Neural cell (in vitro differentiated cells): ENCODE results near the gene SPATA12. TPM values are rescaled to one million over a fixed set of nuclear protein-coding genes. Genes with fewer than 3 reads are reported as not detected.

Experiments used
- H2AFZ ChIP-seq: fragments of 200-600, 300-800 bp; sonication (generic), shearing (Covaris generic); 2 replicates; pipeline ENCODE4 v1.6.0; 2014; ENCODE audit warnings: low read depth, mild to moderate bottlenecking, antibody characterized with exemption, low read length, moderate library complexity
- H3F3A ChIP-seq: fragments of 200-600 bp; shearing (Covaris generic); 2 replicates; pipeline ENCODE4 v1.6.1; 2016; ENCODE audit warnings: mild to moderate bottlenecking, moderate library complexity, mixed read lengths, antibody characterized with exemption, low read length; ENCODE audit not compliant: insufficient read depth, poor library complexity, severe bottlenecking
- H3K27ac ChIP-seq: fragments of 200-600, 300-800 bp; sonication (generic), shearing (Covaris generic); 2 replicates; pipeline ENCODE4 v1.5.1; 2014; ENCODE audit warnings: mild to moderate bottlenecking, low read length, moderate library complexity
- H3K27me3 ChIP-seq: fragments of 300-800, 200-600 bp; sonication (generic), shearing (Covaris generic); 2 replicates; pipeline ENCODE4 v1.6.0; 2014; ENCODE audit warnings: mild to moderate bottlenecking, low read depth, low read length, moderate library complexity; ENCODE audit not compliant: insufficient read depth
- H3K36me3 ChIP-seq: fragments of 300-800, 200-600 bp; sonication (generic), shearing (Covaris generic); 2 replicates; pipeline ENCODE4 v1.5.1; 2014; ENCODE audit warnings: mild to moderate bottlenecking, antibody characterized with exemption, low read length, moderate library complexity; ENCODE audit not compliant: insufficient read depth
- H3K4me2 ChIP-seq: fragments of 300-800, 200-600 bp; sonication (generic), shearing (Covaris generic); 2 replicates; pipeline ENCODE4 v1.6.0; 2014; ENCODE audit warnings: mild to moderate bottlenecking, low read length
- H3K4me3 ChIP-seq: fragments of 300-800, 200-600 bp; sonication (generic), shearing (Covaris generic); 2 replicates; pipeline ENCODE4 v1.5.1; 2014; ENCODE audit warnings: mild to moderate bottlenecking, low read length, moderate library complexity
- H3K79me2 ChIP-seq: fragments of 200-600 bp; shearing (Covaris generic); replicated peaks from 2 replicates; pipeline ENCODE4 v1.6.0; 2014; ENCODE audit warnings: mild to moderate bottlenecking, low read length, moderate library complexity; ENCODE audit not compliant: insufficient read depth
- H3K9ac ChIP-seq: fragments of 300-800, 200-600 bp; sonication (generic), shearing (Covaris generic); 2 replicates; pipeline ENCODE4 v1.6.1; 2016; ENCODE audit warnings: mild to moderate bottlenecking, low read length, mixed read lengths
- H3K9me2 ChIP-seq: fragments of 200-600 bp; shearing (Covaris generic); 2 replicates; pipeline ENCODE4 v1.6.1; 2016; ENCODE audit warnings: mild to moderate bottlenecking, low read length, mixed read lengths; ENCODE audit not compliant: insufficient read depth
- H3K9me3 ChIP-seq: fragments of 200-600, 300-800 bp; sonication (generic), shearing (Covaris generic); 2 replicates; pipeline ENCODE4 v1.6.1; 2016; ENCODE audit warnings: mild to moderate bottlenecking, mixed run types, low read length, moderate library complexity, mixed read lengths
- H4K20me1 ChIP-seq: fragments of 200-600 bp; shearing (Covaris generic); 2 replicates; pipeline ENCODE4 v1.6.1; 2016; ENCODE audit warnings: mild to moderate bottlenecking, mixed run types; ENCODE audit not compliant: insufficient read depth
- CTCF ChIP-seq: fragments of 450-650 bp; IDR thresholded peaks from 2 replicates; pipeline ENCODE4 v1.5.1; 2014; ENCODE audit warnings: antibody characterized with exemption, mild to moderate bottlenecking, moderate library complexity; ENCODE audit not compliant: poor library complexity, severe bottlenecking
- EP300 ChIP-seq: fragments of 450-650 bp; conservative IDR thresholded peaks from 2 replicates; pipeline ENCODE4 v1.6.1; 2014; ENCODE audit warnings: antibody characterized with exemption, mild to moderate bottlenecking, moderate library complexity; ENCODE audit not compliant: poor library complexity, severe bottlenecking
- EZH2 ChIP-seq: fragments of 200-600, 300-800 bp; shearing (Covaris generic), sonication (generic); IDR thresholded peaks from 2 replicates; pipeline ENCODE4 v1.6.1; 2014; ENCODE audit warnings: antibody characterized with exemption, low read length, borderline replicate concordance, mild to moderate bottlenecking; ENCODE audit not compliant: insufficient read depth, poor library complexity, severe bottlenecking
- MXI1 ChIP-seq: fragments of 450-650 bp; conservative IDR thresholded peaks from 2 replicates; pipeline ENCODE4 v1.6.1; 2014; ENCODE audit warnings: antibody characterized with exemption, mild to moderate bottlenecking; ENCODE audit not compliant: poor library complexity, severe bottlenecking
- POLR2AphosphoS5 ChIP-seq: IDR thresholded peaks from 2 replicates; pipeline ENCODE4 v1.6.1; 2012
- RAD21 ChIP-seq: fragments of 450-650 bp; conservative IDR thresholded peaks from 2 replicates; pipeline ENCODE4 v1.6.1; 2014; ENCODE audit warnings: antibody characterized with exemption, mild to moderate bottlenecking, moderate library complexity
- REST ChIP-seq: IDR thresholded peaks from 2 replicates; pipeline ENCODE4 v1.6.1; 2012; ENCODE audit warnings: borderline replicate concordance
- SMC3 ChIP-seq: fragments of 450-650 bp; conservative IDR thresholded peaks from 2 replicates; pipeline ENCODE4 v1.6.1; 2014; ENCODE audit warnings: antibody characterized with exemption, mild to moderate bottlenecking, moderate library complexity; ENCODE audit not compliant: poor library complexity
- TAF1 ChIP-seq: IDR thresholded peaks from 2 replicates; pipeline ENCODE4 v1.6.1; 2012; ENCODE audit warnings: low read depth
- polyA minus RNA-seq: library from RNA; depleted of rRNA, polyadenylated mRNA; stranded (reverse); fragments of >200 nt; gene quantifications from 2 replicates; pipeline ENCODE4 v1.2.3, GENCODE V29; 2014
- polyA plus RNA-seq: library from polyadenylated mRNA; depleted of rRNA; stranded (reverse); fragments of >200 nt; gene quantifications from 2 replicates; pipeline ENCODE4 v1.2.3, GENCODE V29; 2014

Gene SPATA12
- not detected in 2 replicates for polyA plus RNA-seq
- not detected in 2 replicates for polyA minus RNA-seq

- Histone ChIP-seq H3K36me3 (no peaks in the 10 kb centered on the region), H3K4me3 (no peak within 1 kb of the TSS), H3K9ac (no peak within 1 kb of the TSS), H3K4me2 (no peak within 1 kb of the TSS), H3K27ac (no peak within 1 kb of the TSS), H3F3A (no peaks in the 10 kb centered on the region), H4K20me1 (no peaks in the 10 kb centered on the region), H2AFZ (no peak within 1 kb of the TSS), H3K9me3 (no peaks in the 10 kb centered on the region), H3K27me3 (no peaks in the 10 kb centered on the region), H3K79me2 (no peaks in the 10 kb centered on the region), H3K9me2 (no peaks in the 10 kb centered on the region)
- TF ChIP-seq SMC3 (no peak), EZH2 (no peak), TAF1 (no peak)
Measured at GRCh38 chr3:57060089-57060821, at the start of gene SPATA12. Gene SPATA12, plus strand, starts transcription at chr3:57060664. Its CDS starts 13,031 bp downstream, at chr3:57073695.

- no peak overlapping the region for H3K27ac ChIP-seq
- no peak overlapping the region for H3K9ac ChIP-seq
- TF ChIP-seq MXI1, result no peak
- no peak for TF ChIP-seq REST
- TF ChIP-seq CTCF, result no peak
- H3K9me2 ChIP-seq, result no peaks in the 10 kb centered on the region
- no peaks in the 10 kb centered on the region for H3F3A ChIP-seq
- no peaks in the 10 kb centered on the region for H3K36me3 ChIP-seq
- no peak overlapping the region for H3K4me3 ChIP-seq
- H3K9me3 ChIP-seq, result no peaks in the 10 kb centered on the region
- no peaks in the 10 kb centered on the region for H4K20me1 ChIP-seq
- no peak overlapping the region for H2AFZ ChIP-seq
- H3K79me2 ChIP-seq, result no peaks in the 10 kb centered on the region
- no peak overlapping the region for H3K4me2 ChIP-seq
- H3K27me3 ChIP-seq, result no peaks in the 10 kb centered on the region
Measured at GRCh38 chr3:57011022-57011421, 49.4 kb upstream of the SPATA12 start.

- no peak for TF ChIP-seq RAD21
- no peak for TF ChIP-seq REST
- TF ChIP-seq SMC3, result no peak
- no peak for TF ChIP-seq POLR2AphosphoS5
- TF ChIP-seq EZH2, result no peak
- TF ChIP-seq MXI1, result no peak
- TF ChIP-seq EP300, result no peak
- TF ChIP-seq CTCF, result no peak
- TF ChIP-seq TAF1, result no peak
- no peaks in the 10 kb centered on the region for H4K20me1 ChIP-seq
Measured at GRCh38 chr3:57012847-57013246, 47.6 kb upstream of the SPATA12 start.

More at GRCh38 chr3:57012847-57013246, 47.6 kb upstream of the SPATA12 start:
- Histone ChIP-seq H3K9me2 (no peaks in the 10 kb centered on the region), H3K9me3 (no peaks in the 10 kb centered on the region), H3K79me2 (no peaks in the 10 kb centered on the region), H3K27ac (no peak overlapping the region), H3K9ac (no peak overlapping the region), H3F3A (no peaks in the 10 kb centered on the region), H3K36me3 (no peaks in the 10 kb centered on the region), H3K27me3 (no peaks in the 10 kb centered on the region), H3K4me3 (no peak overlapping the region), H2AFZ (no peak overlapping the region), H3K4me2 (no peak overlapping the region)
